GM19397 (cell line): ENCODE data around the gene C22orf15.

ENCODE experiments used
- ATAC-seq: cut with Tn5 transposase; IDR thresholded peaks from one replicate; pipeline ENCODE4 v1.9.1; 2021; ENCODE audit warnings: mild to moderate bottlenecking, moderate library complexity; ENCODE audit not compliant: unreplicated experiment

C22orf15 gene

DNA sequence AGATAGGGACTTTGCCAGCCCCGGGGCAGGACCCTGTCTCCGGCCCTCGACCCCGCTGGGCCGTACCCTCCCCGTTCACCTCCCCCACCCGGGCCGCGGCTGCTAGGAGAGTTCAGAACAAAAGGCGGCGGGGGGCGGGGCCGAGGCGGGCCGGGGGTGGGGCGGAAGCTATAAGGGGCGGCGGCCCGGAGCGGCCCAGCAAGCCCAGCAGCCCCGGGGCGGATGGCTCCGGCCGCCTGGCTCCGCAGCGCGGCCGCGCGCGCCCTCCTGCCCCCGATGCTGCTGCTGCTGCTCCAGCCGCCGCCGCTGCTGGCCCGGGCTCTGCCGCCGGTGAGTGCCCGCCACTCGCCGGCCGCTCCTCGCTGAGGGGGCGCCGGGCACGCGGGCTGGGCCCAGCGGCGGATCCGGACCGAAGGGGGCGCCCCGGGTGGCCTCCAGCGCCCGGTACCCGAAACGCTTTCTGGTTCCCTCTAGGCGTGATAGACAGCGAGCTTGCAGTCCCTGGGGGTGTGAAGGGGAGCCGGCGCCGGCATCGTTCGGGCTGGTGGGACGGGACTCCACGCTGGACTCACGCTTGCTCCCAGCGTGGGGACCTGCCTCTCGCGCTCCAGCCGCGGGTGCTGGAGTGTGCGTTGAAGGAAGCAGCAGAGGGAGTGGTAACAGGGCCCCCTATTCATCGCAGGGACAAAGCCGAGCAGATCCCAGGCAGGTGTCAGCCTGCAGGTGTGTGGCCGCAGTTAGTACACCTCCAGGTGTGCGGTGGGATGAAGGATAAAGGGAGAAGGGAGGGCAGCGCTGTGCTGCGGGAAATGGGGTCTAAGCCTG is 10.1 kb downstream of the C22orf15 start, which contains the start of gene MMP11:
Gene MMP11 (plus strand): TSS at position 201 of the 825 bp plus-strand sequence. CDS start 22 bp downstream, at position 223.
- ATAC-seq: no peak

DNA sequence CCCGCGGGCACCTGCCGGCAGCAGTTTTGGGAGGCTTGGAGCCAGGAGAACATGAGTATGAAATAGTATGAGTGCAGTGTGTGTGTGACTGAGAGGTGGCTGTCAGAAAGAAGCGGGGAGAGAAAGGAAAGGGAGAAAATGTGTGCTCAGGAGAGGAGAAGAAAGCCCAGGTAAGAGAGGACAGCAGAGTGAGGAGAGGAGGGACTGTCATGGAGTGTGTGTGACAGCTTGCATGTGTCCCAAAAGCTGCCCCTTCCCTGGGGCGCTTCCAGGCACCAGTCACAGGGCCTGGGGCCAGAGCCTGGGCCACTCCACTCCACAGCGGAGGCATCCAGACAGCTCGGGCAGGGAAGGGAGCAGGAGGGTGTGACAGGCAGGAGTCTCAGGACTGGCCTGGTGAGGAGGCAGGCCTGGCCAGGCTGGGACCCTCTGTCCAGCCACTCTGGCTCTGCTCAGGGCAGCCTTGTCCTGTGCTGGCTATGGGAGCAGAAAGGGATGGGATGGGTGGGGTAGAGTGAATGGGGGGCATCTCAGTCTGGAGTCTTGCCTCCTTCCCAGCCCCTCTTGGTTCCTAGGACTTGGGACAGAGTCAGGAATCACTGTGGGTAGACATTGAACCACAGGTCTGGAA is 10.8 kb downstream of the C22orf15 start:
- ATAC-seq: no peak

DNA sequence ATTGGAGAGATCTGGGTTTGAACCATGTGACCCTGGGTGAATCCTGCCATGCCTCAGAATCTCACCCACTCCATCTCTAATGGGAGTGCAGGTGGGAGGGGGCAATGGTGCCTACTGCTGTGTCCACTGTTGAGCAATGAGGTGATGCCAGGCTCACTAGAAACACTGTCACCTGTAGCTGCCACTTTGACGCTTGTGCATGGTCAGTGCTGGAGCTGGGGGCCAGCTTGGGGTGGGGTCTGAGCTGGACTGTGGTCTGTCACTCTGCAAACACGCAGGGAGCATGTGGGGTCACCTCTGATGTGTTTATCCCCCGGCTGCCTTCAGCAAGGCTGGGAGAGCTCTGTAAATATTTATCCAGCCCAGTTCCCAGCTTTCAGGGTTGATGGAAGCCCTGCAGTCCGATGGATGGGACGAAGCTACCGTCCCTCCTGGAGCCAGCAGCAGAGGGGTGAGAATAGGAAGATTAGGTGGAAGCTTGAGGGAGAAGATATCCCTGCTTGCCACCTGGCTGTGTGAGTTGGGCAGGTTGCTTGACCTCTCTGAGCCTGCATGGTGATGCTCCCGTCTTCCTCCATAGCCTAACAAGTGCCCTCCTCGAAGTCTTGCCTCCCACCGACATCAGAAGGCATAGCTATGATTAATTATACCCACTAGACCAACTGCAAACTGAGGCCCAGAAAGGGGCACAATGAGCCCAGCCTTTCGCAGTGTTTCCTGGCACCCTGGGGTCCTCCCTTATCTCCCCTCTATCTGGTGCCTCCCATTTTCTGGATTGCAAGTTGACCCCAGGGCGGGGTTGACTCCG is 11.5 kb downstream of the C22orf15 start:
- ATAC-seq: no peak

DNA sequence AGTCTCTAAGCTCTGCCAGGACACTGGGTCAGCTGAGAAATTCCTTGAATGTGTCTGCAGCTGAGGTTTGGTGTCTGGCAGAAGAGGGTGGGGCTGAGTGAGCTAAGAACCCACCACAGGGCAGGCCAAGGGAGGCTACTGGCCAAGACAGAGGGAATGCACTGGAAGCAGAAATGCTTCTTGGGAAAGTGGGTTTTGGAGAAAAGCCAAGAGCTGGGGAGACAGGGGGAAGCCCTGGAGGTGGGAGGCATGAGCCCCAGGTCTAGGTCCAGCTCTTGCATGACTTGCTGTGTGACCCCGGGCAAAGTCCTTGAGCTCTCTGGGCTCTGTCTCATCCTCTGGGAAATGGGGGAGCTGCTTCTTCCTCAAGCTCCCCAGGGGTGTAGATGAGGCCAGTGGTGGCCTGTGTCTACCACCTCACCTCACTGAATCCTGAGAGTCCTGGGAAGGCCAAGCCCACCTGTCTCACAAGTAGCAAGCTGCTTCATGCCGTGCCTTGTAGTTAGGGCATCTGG is 12.2 kb downstream of the C22orf15 start:
- no peak for ATAC-seq

DNA sequence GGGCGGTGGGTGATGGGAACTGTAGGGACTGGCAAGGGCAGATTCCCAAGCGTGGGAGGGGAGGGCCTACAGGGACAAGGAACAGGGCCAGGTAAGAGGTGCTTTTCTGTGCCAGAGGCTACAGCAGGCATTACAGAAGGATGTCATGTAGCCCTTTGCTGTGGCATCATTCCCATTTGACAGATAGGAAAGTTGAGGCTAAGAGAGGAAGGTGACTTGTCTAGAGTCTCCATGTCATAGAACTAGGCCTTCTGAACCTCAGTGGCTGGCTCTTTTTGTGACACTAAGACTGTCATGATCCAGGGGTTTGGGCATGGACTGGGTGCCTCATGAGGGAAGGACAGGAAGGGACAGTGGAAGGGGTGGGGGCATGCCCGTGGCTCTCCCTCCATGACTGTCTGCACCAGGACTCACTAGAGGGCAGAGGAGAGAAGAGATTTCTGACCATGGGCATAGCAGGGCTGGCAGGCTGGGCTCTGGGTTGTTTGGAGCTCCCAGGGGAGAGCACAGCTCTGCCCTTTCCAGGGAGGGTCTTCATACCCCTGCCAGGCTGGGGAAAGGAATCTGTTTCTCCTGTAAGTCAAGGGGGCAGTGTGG is 13.1 kb downstream of the C22orf15 start:
- ATAC-seq: no peak

- ATAC-seq: no peak
These were observed 15.2 kb downstream of the C22orf15 start for GRCh38 chr22:23777776-23778576.

DNA sequence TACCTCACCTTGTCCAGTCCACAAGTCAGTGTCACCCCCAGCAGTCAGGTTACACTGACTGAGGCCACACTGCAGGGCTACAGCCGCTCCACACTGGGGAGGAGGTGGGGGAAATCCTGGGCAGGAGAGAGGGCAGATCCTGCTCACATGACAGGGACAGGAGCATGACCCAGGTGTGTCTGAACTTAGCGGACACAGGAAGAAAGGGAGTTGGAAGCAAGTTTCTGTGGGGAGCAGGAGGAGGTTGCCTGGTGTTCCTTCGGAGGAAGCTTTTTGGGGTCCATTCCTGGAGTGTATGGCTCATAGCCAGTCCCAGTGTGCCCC is 15.7 kb downstream of the C22orf15 start:
- ATAC-seq: no peak

DNA sequence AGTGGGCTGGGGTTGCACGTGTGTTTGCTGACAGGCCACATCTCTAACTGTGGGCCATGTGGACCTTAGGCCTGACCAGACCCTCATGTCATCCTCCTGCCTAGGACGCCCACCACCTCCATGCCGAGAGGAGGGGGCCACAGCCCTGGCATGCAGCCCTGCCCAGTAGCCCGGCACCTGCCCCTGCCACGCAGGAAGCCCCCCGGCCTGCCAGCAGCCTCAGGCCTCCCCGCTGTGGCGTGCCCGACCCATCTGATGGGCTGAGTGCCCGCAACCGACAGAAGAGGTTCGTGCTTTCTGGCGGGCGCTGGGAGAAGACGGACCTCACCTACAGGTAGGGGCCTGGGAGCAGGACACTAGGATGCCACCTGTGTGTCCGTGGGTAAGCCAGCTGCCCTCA is 16.3 kb downstream of the C22orf15 start:
- no peak for ATAC-seq

- no peak for ATAC-seq
These were observed 16.9 kb downstream of the C22orf15 start for GRCh38 chr22:23779731-23780130.

DNA sequence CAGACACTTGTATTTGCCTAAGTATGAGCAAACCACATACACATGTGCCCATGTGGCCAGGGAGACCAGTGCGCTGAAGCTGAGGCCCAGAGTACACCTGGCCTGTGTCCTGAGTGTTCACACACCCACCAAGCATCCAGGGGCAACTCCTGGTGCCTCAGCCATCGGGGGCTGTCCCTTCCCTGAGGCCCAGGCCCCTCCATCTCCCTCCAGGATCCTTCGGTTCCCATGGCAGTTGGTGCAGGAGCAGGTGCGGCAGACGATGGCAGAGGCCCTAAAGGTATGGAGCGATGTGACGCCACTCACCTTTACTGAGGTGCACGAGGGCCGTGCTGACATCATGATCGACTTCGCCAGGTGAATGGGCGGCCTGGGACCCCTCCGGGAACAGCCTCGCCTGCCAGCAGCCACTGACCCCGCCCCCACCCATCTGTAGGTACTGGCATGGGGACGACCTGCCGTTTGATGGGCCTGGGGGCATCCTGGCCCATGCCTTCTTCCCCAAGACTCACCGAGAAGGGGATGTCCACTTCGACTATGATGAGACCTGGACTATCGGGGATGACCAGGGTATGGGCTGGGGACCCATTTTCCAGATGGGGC is 17.5 kb downstream of the C22orf15 start:
- ATAC-seq: no peak

- ATAC-seq: no peak
These were observed 18.3 kb downstream of the C22orf15 start for GRCh38 chr22:23781065-23781464.

DNA sequence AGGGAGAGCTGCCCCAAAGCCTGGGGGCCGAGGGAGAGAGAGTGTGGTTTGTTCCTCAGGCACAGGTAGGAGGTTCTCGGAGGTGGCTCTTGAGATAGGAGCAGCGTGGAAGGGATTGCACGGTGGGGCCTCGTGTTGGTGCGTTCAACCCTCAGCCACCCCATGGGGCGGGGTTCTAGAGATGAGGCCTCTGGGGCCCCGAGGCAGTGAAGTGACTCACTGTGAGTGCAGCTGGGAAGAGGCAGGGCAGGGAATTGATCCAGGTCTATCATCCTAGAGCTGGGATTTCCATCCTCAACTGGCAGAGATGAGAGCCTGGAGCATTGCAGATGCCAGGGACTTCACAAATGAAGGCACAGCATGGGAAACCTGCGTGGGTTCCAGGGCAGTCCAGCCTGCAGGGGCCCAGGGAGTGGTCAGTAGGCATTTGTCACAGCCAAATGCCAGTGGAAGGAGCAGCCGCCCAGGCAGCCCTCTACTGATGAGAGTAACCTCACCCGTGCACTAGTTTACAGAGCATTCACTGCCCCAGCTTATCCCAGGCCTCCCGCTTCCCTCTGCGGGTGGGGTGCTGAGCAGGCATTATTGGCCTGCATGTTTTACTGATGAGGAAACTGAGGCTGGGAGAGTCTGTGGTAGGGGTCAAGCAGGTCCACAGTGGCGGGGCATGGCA is 18.9 kb downstream of the C22orf15 start:
- ATAC-seq: no peak

DNA sequence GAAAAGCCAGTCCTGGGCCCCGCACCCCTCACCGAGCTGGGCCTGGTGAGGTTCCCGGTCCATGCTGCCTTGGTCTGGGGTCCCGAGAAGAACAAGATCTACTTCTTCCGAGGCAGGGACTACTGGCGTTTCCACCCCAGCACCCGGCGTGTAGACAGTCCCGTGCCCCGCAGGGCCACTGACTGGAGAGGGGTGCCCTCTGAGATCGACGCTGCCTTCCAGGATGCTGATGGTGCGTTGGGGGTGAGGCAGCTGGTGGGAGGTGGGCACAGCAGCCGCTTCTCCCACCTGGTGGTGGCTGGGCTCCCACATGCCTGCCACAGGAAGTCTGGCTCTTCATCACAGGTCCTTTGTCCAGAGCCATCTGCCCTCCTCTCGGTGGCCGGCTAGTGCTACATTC is 19.5 kb downstream of the C22orf15 start:
- ATAC-seq: no peak

- ATAC-seq: no peak
These were observed 19.9 kb downstream of the C22orf15 start for GRCh38 chr22:23782703-23783102.

GRCh38 chr22:23783265-23784150 is 20.7 kb downstream of the C22orf15 start:
- no peak for ATAC-seq

DNA sequence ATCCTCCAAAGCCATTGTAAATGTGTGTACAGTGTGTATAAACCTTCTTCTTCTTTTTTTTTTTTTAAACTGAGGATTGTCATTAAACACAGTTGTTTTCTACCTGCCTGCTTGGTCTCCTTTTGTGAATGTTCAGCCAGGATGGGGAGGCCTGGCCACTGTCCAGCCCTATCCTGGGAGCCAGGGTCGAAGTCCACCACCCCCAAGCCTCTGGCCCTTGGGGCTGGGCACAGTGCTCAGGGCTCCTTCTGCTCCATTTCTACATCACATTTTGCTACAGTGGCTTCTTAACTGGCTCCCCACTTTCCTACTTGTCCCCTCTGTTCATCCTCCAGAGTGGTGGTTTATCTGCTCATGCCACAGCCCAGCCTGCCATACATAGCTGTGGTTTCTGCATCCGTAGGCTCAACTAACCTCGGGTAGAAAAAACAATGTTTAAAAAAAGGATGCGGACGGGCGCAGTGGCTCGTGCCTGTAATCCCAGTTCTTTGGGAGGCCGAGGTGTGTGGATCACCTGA is 21.5 kb downstream of the C22orf15 start:
- ATAC-seq: no peak

DNA sequence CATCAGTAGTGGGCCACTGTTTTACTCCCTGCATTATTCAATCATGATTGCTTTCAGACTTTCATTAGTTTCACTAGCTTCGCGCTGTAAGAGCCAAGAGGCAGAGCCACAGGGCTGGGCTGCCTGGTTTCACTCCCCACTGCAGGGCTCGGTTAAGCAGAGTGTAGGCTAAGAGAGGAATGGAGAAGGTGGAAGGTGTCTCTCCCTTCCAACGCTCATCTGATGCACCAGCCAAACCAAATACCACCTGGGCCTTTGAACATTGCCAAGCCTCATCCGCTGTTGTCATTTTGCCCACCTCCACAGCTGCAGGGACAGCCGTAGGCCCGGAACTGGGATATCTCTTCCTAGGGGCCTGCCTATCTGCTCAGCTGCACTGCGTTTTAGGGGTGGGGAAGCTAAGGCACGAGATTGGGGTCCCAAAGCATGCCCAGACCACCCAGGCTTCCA is 23.5 kb downstream of the C22orf15 start:
- ATAC-seq: no peak
